SW 1271 (cell line): ENCODE data around the gene SNX32.

Experiments
- DNase-seq, 2 experiments: peaks; one replicate each; lab custom pipeline; 2025; lab: John Stamatoyannopoulos, UW

SNX32 gene

DNA sequence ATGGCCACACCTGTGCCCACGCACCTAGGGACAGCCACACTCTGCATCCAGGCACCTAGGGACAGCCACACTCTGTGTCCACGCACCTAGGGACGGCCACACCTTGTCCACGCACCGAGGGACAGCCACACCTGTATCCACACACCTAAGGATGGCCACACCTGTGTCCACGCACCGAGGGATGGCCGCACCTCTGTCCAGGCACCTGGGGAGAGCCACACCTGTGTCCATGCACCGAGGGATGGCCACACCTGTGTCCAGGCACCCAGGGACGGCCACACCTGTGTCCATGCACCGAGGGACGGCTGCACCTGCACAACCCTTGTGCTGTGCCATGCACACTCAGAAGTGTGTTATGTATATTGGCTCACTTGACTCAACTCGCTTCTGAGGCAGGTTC lies 36.1 kb upstream of the SNX32 start:
- no peak for DNase-seq

DNA sequence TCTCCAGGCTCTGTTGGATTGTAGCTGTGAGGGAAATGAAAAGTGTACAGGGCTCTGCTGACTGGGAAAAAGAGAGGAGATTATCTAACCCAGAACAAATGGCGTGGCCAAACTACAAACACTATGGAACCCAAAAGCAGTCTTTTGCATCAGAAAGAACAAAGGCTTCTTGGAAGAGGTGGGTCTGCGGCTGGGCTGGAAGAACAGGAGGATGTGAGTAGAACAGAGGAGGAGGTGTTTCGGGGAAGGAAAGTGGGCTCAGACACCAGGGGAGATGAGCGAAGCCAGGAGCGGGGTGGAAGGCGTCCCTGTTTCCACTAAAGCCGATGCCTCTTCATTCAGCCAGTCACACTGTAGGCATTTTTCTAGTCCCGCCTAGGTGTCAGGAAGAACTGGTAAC lies 34.9 kb upstream of the SNX32 start:
- DNase-seq = no peak

DNA sequence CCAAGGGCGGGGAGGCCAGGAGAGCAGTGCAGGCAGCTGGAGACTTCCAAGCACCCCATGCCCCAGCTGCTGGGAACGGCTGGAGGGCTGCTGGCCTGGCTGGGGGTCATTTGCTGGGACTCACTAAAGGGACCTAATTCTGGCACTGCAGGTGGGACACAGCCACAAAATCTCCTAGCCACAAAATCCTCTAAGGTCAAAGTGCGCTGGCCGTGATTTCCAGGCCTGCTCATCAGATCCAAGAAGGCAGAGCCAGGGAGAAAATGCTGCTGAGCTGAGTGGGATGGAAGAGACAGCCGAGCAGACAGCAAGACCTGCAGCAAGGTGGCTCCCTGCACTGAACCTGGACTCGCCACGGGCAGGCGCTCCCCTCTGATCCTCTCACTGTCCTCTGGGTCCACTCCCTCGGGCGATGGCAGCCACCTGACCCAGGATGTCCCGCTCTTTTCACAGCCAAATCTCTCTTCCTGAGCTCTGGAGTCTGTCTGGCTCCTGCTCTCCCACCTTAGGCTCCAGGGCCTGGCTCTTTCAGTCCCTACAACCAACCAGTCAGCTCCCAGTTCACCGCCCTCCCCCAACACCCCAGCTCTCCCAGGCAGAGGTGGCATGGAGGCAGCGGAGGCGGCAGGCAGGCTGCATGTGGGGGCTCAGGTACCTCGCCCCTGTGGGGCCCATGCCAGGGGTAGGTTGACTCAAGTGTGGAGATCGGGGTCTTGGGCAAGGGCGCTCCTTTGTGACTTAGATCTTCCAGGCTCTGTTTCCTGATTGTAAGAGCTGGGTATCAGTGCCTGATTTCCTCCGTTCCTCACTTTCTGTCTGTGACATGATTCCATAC lies 32.4 kb upstream of the SNX32 start:
- DNase-seq = no peak

DNA sequence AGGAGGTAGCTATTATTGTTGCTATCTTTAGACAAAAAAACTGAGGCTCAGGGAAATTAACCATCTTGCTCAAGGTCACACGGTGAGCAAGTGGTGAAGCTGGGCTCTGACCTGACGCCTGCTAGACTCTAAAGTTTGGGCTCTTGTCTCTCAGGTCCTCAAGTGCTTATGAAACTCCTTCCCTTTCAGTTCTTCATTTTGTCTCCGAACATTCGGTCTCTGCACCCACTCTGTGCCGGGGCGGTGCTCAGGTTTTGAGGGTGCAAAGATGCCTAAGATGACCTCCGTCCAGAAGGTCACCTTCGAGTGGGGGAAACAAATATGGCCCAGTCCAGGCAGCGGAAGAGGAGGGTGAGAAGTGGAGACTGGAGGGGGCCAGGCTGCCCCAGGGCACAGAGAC lies 30.9 kb upstream of the SNX32 start:
- no peak for DNase-seq

DNA sequence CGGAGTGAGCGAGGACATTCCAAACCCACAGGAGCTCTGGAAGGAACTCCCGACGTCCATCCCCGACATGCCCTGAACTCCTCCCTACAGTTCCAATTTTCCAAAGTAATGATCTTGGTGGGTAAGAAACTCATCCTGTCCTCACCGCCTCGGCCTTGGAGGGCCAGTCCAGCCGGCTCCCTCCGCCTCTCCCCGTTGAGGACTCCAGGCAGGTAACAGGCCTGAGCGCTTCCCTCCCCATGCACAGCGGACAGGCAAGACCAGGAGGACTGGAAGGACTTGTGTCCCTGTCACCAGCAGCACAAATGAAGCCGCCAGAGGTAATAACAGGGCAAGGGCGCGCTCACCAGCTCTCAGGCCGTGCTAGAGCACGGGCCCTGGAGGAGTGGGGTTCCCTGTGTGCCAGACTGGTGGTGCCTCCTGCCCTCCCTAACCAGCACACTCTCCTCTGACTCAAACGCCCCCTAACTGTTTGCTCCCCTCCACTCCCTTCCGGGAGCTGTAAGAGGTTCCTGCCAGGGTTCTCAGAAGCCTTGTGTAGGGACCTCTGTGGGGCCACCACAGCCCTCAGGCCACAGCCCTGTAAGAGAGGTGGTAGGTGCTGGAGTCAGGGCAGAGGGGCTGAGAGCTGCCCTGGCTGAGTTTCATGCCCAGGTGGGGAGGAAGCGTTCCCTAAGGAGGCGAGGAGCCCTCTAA lies 29.8 kb upstream of the SNX32 start:
- DNase-seq = no peak

DNA sequence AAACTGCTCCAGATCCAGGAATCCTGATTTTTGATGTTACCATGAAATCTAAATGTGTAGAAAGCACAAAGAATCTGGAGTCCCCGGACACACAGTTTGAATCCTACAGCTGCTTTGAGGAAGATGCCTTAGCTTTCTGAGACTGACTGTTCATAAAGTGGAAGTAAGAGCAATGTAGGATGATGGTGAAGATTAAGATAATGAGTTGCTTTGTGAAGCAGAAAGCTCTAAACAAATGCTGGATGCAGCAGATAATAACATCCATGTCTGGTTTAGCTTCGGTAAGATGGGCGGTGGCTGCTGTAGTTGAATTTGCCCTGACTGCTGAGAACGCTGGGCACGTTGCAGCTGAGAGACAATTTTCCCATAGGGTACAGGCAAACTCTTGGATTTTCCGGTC lies 26.8 kb upstream of the SNX32 start:
- DNase-seq = no peak

DNA sequence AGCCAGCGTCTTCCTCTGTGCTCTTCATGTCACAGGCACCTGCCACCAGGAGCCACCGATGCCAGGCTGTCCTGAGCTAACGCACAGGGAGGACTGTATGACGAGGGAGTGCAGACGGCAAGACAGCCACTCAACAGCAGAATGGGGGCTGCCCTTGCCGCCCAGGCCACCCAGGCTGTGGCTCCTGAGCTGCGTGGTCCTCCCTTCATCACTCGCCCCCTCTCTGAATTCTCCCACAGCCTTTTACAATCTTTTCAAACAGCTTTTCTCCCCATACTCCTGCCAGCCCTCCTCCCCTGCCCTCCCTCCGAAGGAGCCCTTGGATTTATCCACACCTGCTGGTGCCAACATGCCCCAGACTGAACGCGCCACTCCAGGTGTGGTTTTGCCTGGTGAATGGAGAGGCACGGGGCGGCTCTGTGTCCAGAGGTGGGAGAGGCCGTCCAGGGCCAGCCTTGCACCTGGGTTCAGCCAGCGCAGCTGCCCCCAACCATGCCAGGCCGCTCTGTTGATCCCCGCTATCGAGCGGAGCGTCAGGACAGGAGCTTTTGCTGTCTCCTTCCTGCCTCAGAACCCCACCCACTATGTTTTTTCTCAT lies 24.9 kb upstream of the SNX32 start:
- DNase-seq = no peak

DNA sequence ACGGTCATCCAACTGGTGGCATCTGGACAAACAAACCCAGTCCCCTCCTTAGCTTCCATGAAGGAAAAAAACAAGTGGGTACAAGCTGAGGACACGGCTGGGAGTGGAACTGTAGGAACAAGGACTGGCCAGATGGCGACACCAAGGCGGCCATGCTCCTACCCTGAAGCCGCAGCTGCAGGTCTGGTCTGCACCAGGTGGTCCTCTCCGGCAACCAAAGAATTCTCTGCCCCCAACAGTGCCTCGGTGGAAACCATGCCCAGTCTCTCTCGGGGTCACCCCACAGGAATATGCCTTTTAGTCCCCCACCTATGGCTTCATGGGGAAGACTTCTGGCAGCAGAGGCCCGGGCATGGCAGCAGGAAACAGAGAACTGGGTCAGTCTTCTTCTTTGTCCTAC lies 24.3 kb upstream of the SNX32 start:
- no peak for DNase-seq

DNA sequence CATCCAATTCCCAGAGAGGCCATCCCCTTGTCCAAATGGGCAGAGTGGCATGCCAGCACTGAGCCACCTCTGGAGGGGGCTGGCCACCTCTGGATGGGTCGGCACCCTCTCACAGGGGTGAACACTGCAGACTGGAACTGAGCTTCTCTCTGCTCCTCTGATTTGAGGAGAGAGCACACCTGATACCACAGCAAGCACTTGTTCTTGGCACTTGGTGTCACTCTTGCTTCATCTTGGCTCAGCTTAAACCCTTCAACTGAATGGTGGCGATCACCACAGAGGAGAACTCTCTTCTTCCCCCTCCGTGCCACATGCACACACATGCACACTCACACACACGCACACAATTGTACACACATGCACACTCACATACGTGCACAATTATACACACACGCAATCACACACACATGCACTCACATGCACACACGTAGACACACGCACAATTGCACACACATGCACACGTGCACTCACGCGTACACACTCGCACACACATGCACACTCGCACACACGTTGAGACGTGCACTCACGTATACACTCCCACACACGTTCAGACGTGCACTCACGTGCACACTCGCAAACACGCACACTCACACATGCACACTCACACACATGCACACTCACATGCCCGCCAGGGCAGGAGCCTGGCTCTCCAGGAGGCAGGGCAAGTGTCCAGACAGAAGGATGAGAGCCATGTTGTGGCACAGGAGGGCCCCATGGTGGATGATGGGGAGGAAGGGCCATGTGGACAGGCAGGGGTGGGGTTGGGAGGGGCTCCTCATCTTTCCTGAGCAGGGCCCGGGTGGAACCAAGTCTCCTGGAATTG lies 23.5 kb upstream of the SNX32 start:
- peak in 1 of 2 experiments; percentile 10 for DNase-seq

DNA sequence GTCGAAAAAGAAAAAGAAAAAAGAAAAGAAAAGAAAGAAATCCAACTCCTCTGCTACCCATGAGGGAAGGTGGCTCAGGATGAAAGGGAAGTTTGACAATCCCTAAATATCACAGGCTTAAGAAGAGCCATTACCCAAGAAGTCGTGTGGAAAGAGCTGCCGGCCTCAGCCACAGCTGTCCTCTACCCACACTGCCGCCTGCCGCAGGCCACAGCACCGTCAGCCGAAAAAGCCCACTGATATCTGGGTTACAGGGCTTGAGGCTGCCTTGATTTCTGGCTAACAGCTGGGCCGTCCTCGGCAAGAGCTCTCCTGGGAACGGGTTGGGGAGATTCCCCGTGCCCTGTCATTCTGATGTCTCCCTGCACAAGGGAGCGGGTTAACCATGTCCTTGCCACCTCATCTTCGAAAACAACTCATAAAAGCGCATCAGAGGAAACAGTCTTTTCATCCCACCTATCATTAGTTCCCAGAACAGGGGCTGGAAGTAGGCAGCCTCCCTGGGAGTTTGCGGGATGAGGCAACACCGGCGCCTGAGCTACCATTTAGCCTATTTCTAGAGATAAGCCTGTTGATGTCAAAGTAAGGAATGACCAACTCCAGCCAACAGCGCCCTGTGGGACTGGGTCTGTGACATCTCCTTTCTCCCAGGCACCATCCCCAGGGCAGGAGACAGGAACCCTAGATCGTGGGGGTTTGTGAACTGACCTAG lies 21.8 kb upstream of the SNX32 start:
- no peak for DNase-seq

DNA sequence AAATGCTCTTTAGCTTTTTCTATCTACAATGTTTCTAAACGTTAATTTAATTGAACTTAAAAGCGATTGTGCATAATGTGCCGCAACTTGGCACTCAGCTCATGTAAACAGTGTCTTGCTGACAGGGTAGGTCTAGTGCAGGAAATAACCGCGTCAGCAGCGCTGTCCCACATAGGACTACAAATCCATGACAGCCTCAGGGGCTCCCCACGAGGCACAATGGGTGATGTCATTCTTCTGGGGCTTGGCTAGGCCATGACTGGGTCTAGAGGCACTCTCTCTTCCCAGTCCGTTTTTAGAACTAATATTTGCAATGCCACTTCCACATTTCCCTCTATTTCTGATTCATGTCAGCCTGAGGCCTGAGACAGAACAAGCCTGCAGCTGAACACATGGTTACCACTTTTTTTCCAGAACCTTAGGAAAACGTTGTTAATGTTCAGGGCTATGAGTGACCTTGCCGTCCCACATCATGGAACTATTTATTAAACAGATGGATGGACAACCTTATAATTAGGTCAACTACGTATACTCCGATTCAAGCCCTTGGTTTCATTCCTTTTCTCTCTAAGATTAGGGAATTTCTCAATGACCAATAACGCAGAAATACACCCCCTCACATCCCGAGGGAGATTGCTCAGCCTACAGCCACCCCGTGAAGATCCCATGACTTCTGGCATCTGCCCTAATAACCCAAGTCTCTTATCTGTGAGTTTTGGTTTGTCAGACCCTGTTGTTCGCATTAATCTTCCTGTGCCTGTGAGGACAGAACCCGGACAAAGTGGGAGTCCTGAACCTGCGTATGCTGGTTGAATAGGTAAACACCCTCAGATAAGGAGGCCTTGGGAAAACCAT lies 19.4 kb upstream of the SNX32 start:
- no peak for DNase-seq

DNA sequence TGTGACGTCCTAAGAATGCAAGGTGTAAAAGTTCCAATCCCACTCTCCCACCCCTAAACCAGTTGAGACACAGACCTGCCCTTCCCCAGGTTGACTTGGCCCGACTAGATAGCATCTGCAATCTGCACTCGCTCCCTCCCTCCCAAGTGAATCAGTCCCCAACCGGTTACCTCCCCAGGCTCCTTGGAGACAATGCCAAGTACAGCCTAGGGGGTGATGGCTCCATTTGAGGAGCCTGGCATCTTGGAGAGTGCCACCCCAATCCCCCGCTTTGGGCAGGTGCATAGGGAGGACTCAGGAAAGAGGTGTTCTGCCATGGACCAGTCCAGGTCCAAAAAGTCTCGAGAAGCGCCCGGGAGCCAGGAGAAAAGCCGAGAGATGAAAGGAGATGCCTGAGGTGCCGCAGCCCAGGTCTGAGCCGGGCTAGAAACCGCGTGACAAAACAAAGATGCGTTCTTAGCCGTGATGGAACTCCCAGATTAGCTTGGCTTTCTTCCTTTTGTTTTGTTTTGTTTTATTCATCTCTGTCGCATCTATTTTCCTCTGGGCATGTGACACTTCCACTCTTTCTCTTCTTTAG lies 18.7 kb upstream of the SNX32 start:
- DNase-seq = no peak

DNA sequence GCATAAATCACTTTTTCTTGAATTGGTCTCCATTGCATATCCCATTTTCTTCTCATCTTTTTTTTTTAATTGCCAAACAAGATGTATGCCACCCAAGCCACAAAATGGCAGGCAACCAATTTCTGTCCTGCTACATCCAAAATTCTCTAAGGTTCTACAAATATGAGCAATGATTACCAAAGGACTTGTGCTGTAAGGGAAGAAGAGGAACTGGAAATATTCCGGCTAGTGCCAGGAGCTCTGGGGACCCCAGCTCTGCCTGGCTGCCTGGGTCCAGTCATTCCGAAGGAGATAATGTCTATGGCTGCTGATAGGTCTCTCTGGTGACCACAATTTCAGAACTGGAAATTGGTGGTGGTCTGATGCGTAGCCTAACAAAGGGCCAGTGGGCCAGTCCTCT lies 17.1 kb upstream of the SNX32 start:
- no peak for DNase-seq

DNA sequence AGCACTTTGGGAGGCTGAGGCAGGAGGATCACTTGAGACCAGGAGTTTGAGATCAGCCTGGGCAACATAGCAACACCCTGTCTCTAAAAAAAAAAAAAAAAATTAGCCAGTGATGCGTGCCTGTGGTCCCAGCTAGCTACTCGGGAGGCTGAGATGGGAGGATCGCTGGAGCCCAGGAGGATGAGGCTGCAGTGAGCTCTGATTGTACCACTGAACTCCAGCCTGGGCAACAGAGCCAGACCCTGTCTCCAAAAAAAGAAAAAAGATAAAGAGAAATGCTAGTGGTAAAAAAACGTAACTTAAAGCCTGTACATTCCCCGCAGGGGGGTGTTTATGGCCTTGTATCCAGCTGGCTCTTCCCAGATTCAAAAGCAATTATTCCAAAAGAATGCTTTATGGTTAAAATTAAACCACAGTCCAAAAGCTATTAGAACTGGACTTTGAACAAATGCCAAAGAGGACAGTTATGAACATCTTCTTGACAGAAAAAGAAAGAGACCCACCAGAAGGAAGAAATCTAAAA lies 16.4 kb upstream of the SNX32 start:
- no peak for DNase-seq

DNA sequence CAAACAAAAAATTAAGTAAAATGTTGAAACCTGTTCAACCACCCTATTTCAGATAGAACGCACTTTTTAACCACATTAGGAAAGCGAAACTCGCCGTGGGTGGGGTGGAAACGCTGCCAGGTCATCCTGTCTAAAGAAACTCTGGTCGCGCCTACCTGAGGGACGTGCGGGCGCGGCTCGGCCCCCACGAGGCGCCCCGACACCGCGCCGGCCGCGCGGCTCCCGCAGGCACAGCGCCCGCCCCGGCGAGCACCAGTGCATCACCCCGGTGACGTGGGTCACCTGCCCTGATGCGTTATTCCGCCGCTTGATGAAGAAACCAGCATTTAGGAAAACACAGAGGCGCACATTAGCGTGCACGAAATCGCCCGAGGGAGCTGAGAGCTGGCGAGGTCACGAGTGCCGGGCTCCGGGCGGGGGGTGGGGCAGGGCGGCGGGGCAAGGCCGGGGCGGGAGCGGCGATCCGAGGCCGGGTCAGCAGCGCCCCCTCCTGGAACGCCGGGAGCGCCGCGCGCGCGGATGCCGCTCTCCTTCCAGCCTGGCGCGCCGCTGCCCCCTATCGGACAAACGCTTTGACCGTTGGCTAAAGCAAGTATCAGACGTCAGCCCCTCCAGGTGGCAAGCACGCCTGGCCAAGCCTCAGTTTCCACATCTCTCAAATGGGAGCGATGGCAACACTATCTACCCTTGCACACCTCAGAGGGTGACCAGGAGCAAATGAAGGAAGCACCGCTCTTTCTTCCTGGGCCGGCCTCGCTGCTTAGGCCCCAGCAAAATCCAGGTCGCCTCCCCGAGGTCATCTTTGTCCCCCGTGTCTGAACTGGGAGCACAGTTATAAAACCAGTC lies 15.7 kb upstream of the SNX32 start:
- DNase-seq = peak; percentile 45 to 81

DNA sequence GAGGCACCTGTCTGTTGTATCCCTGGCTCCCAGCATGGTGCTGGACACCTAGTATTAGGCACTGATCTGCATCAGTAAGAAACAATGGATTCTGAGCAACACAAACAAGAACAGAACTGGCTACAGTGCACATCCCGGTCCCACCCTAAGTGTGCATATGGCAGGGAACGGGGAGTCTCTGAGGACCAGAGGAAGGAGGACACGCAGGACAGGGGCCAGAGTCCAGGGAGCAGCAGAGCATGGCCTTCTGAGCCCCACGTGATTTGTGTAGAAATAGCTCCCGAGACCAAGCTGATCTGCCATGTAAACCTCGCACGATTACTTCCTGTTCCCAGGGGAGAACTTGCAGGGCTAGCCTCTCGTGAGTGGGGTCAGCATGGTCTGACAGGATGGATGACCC lies 12.7 kb upstream of the SNX32 start:
- DNase-seq = no peak

DNA sequence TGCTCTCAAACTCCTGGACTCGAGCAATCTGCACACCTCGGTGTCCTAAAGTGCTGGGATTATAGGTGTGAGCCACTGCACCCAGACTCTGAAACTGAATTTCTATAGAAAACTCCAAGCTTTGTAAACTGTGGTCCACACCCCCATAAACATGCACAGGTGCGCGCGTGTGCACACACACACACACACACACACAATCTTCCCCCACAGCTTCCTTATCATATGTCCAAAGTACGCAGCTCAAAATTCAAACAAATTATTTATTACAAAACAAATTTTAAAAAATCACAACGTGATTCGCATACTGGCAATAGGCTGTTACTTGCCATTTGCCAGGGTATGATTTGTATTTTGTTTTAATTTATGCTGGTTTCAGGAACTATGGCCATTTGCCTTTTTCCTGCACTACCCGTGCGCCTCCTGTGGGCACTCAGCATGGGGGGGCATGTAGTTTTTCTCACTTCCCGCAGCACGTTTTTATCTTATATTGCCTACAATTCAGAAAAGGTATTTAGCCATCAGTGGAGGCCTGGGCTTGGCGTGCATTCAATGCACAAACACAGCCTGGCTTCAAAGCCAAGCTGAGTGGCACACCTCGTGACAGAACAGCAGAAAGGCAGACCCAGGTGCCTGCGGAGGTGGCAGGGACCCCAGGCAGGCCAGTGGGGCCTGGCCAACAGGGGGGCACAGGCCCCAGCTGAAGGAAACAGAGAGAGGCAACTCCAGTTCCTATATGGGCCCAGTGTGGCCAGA lies 10.8 kb upstream of the SNX32 start:
- DNase-seq = no peak

DNA sequence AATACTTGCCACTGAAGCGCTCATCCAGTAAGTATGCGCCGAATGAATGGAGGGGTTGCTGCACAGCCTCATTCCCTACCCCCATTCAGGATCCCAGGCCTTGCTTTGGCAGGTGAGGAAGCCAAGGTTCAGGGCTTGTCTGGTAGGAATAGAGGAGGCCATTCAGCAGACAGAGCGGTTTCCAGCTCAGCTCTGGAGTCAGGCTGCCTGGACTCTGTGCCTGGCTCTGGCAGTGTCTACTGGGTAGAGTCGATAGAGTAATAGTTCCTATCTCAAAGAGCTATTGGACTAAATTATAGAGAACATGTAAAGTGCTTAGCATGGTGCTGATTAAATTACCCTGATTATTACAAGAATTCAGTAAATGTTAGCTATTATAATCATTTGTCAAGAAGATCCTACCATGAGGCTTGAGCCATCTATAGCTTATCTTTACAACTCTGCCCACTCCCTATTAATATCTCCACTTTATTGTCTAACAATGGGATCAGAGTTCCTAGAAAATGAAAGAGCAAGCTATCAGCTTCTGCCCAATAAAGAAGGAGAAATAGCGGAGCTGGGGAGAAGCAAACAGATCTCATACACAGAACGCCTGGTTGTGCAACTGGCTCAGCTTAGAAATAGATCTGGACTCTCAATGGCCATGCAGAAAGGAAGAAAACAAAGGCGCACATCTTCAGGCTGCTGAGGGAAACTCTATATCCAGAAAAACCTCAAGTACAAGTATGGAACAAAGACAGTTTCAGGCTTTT lies 6.6 kb upstream of the SNX32 start:
- DNase-seq = no peak
